ENCODE results near the gene LRRC8B. TPM values are rescaled to one million over a fixed set of nuclear protein-coding genes. Genes with fewer than 3 reads are reported as not detected.

LRRC8B gene
- total and polyA plus RNA-seq, 2 of the 8 experiments (the other 6 are each of a cell fraction or from before 2014, with no cell fraction given): 18.4 to 29.2 TPM

DNA sequence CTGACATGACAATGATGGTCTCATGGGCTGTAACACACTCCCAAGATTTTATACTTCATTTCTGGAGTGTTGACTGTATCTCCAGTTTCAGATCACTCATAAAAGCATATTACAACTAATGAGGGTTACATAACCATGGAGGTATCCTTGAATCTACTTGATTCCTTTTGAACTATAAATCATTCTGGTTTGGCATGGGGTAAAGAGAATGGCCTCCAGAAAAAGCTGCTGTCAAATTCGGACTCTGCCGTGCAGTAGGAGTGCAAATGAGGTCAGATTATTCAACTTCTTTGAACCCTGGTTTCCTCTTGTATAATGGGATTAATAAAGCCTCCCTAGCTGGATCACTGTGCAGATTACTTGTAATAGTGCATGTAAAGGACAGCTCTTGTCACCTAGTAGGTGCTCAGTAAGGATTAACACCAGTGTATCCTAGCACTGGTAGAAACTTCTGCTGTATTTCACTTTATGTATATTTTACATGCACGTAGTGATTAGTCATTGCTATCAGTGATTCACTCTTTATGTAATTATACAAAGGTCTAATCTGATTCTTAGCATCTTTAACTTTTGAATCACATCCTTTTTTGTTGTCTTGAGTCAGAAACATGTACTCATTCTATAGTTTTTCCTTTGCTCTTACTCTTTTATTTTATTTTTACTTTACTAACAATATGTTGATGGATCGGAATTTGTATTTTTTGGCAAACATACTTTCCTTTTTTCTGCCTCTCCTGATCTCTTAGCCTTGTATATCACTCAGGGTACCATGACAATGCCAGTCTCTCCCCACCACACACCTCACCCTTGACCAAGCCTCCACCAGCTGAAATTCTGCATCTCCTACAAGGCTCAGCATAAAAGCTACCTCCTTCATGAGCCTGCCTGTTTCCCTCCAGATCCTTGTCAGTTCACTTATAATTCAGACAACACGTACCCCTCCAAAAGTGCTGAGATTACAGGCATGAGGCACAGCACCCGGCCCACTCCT is 111.5 kb downstream of the LRRC8B start (continued):
- no peak for TF ChIP-seq RNF2 (IDR thresholded peaks at IDR 0.05; ENCODE audit: borderline replicate concordance, low read depth, low read length, missing control alignments, poor library complexity, severe bottlenecking)
- no peak for TF ChIP-seq CBX8 (IDR thresholded peaks at IDR 0.05; ENCODE audit: borderline replicate concordance, low read depth, low read length)
- TF ChIP-seq HDAC2 (IDR thresholded peaks at IDR 0.05; ENCODE audit: borderline replicate concordance in 1 of 2, low read depth in 2 of 2, low read length in 2 of 2): no peak
- TF ChIP-seq USF2 (IDR thresholded peaks at IDR 0.05; ENCODE audit: low read length): no peak
- no peak for TF ChIP-seq BRCA1 (IDR thresholded peaks at IDR 0.05; ENCODE audit: low read depth, low read length)
- no peak for TF ChIP-seq TCF12 (IDR thresholded peaks at IDR 0.05; ENCODE audit: low read depth, low read length)
- TF ChIP-seq MAX (IDR thresholded peaks at IDR 0.05): no peak
- no peak for TF ChIP-seq POLR2A (IDR thresholded peaks at IDR 0.05; ENCODE audit: control extremely low read depth in 1 of 2, low read depth in 2 of 2, low read length in 2 of 2)
- TF ChIP-seq RXRA (IDR thresholded peaks at IDR 0.05; ENCODE audit: insufficient read depth, low read depth, low read length): no peak

Measured in H1 (cell line).